H1 (cell line): ENCODE results near the gene CYP3A7. TPM values are rescaled to one million over a fixed set of nuclear protein-coding genes. Genes with fewer than 3 reads are reported as not detected.

ENCODE experiments used
- CTCF ChIA-PET: fragments of 300-600 bp; sonication (Branson Sonifier 250); formaldehyde crosslinking; loops from one replicate; lab custom pipeline; 2021; ENCODE audit not compliant: partially characterized antibody; lab: Charles Lee
- POLR2A ChIA-PET: fragments of 300-600 bp; sonication (Branson Sonifier 250); formaldehyde crosslinking; loops from one replicate; lab custom pipeline; 2021; ENCODE audit warnings: inconsistent platforms; ENCODE audit not compliant: partially characterized antibody; lab: Charles Lee
- DNase-seq, 2 experiments: peaks; one replicate each; pipeline versions ENCODE4 v3.0.0 to v3.0.0-alpha.2; 2010 to 2022; ENCODE audit warnings: low spot score in 2 of 2, low read depth in 1 of 2, mixed read lengths in 1 of 2
- FAIRE-seq: peaks from 2 replicates; lab custom pipeline; 2011; peaks lifted over from hg19 to GRCh38; lab: Jason Lieb, UNC
- H2AFZ ChIP-seq: 2 replicates; pipeline ENCODE4 v1.8.1; 2012; ENCODE audit warnings: low read length, inconsistent platforms
- H2AK5ac ChIP-seq: 2 replicates; pipeline ENCODE4 v1.6.1; 2013; ENCODE audit warnings: low read depth, low read length
- H2BK120ac ChIP-seq: replicated peaks from 2 replicates; pipeline ENCODE3; 2013; ENCODE audit warnings: low read depth, low read length, inconsistent platforms
- H2BK12ac ChIP-seq: 2 replicates; pipeline ENCODE4 v1.6.1; 2013; ENCODE audit warnings: low read depth, low read length
- H2BK15ac ChIP-seq: 2 replicates; pipeline ENCODE4 v1.6.1; 2013; ENCODE audit warnings: low read length
- H2BK20ac ChIP-seq: 2 replicates; pipeline ENCODE4 v1.6.1; 2013; ENCODE audit warnings: low read length
- H2BK5ac ChIP-seq: 2 replicates; pipeline ENCODE4 v1.6.1; 2013; ENCODE audit warnings: low read depth, low read length
- H3K14ac ChIP-seq: 2 replicates; pipeline ENCODE4 v1.6.1; 2013; ENCODE audit warnings: inconsistent platforms; ENCODE audit not compliant: insufficient read length
- H3K18ac ChIP-seq: 2 replicates; pipeline ENCODE4 v1.6.1; 2013; ENCODE audit warnings: low read length; ENCODE audit errors: extremely low read depth
- H3K23ac ChIP-seq: 2 replicates; pipeline ENCODE4 v1.6.1; 2013; ENCODE audit warnings: inconsistent platforms; ENCODE audit not compliant: insufficient read length
- H3K23me2 ChIP-seq: 2 replicates; pipeline ENCODE4 v1.6.1; 2013; ENCODE audit warnings: low read depth, low read length
- H3K27ac ChIP-seq: 2 replicates; pipeline ENCODE4 v1.6.1; 2011; ENCODE audit warnings: low read depth, low read length, inconsistent platforms
- H3K27me3 ChIP-seq, 4 experiments: replicated peaks in 1 of 4; 1 replicate in 1 of 4; 2 replicates in 3 of 4; pipeline versions ENCODE4 v1.6.1 to v1.8.1; 2011 to 2013; ENCODE audit warnings: low read length in 3 of 4, mild to moderate bottlenecking in 3 of 4, inconsistent platforms in 2 of 4, mixed read lengths in 2 of 4, moderate library complexity in 1 of 4; ENCODE audit not compliant: control insufficient read depth in 3 of 4, insufficient read depth in 3 of 4; ENCODE audit errors: extremely low read depth in 1 of 4
- H3K36me3 ChIP-seq, 4 experiments: 2 replicates each; pipeline versions ENCODE4 v1.6.1 to v1.8.1; 2011 to 2013; ENCODE audit warnings: mild to moderate bottlenecking in 4 of 4, low read length in 3 of 4, moderate library complexity in 2 of 4, control low read depth in 1 of 4, inconsistent platforms in 1 of 4; ENCODE audit not compliant: insufficient read depth in 4 of 4, control insufficient read depth in 2 of 4
- H3K4ac ChIP-seq: replicated peaks from 2 replicates; pipeline ENCODE3; 2013; ENCODE audit warnings: low read length, low read depth, mixed read lengths, inconsistent platforms; ENCODE audit not compliant: insufficient read length
- H3K4me1 ChIP-seq, 4 experiments: replicated peaks in 1 of 4; 1 replicate in 1 of 4; 2 replicates in 3 of 4; pipeline versions ENCODE4 v1.6.1 to v1.8.1; 2011 to 2013; ENCODE audit warnings: low read length in 3 of 4, inconsistent platforms in 2 of 4, mixed read lengths in 1 of 4; ENCODE audit not compliant: insufficient read depth in 4 of 4, control insufficient read depth in 3 of 4
- H3K4me2 ChIP-seq, 2 experiments: 2 replicates each; pipeline versions ENCODE4 v1.6.1 to v1.8.1; 2011 to 2013; ENCODE audit warnings: low read depth in 2 of 2, low read length in 2 of 2, control low read depth in 1 of 2, inconsistent platforms in 1 of 2, mild to moderate bottlenecking in 1 of 2; ENCODE audit not compliant: insufficient read depth in 1 of 2
- H3K4me3 ChIP-seq, 4 experiments: fragments of 200-600, 300-600 bp in 1 of 4; sonication (generic), shearing (Covaris generic), sonication (Bioruptor Twin) in 1 of 4; 2 replicates each; pipeline versions ENCODE4 v1.5.1 to v1.8.1; 2011 to 2016; ENCODE audit warnings: low read length in 4 of 4, low read depth in 3 of 4, control low read depth in 2 of 4, inconsistent platforms in 2 of 4, mild to moderate bottlenecking in 2 of 4, mixed read lengths in 1 of 4, moderate library complexity in 1 of 4; ENCODE audit not compliant: insufficient read depth in 2 of 4; ENCODE audit errors: extremely low read depth in 1 of 4
- H3K56ac ChIP-seq: replicated peaks from 2 replicates; pipeline ENCODE3; 2013; ENCODE audit warnings: low read depth, mild to moderate bottlenecking, mixed read lengths, low read length, inconsistent platforms; ENCODE audit not compliant: insufficient read length
- H3K79me1 ChIP-seq: 2 replicates; pipeline ENCODE4 v1.6.1; 2013; ENCODE audit warnings: low read depth, low read length, control low read depth
- H3K79me2 ChIP-seq, 2 experiments: 2 replicates each; pipeline versions ENCODE4 v1.6.1 to v1.8.1; 2012 to 2013; ENCODE audit warnings: low read length in 2 of 2, mild to moderate bottlenecking in 2 of 2, inconsistent platforms in 1 of 2; ENCODE audit not compliant: insufficient read depth in 2 of 2, control insufficient read depth in 1 of 2
- H3K9ac ChIP-seq, 4 experiments: replicated peaks in 1 of 4; 1 replicate in 1 of 4; 2 replicates in 3 of 4; pipeline versions ENCODE4 v1.6.1 to v1.8.1; 2011 to 2013; ENCODE audit warnings: low read depth in 3 of 4, low read length in 3 of 4, control low read depth in 2 of 4, mild to moderate bottlenecking in 2 of 4, moderate library complexity in 2 of 4, inconsistent platforms in 1 of 4; ENCODE audit errors: extremely low read depth in 1 of 4
- H3K9me3 ChIP-seq, 2 experiments: 2 replicates each; pipeline versions ENCODE4 v1.6.1 to v1.8.1; 2012 to 2013; ENCODE audit warnings: mild to moderate bottlenecking in 2 of 2, moderate library complexity in 2 of 2, control low read depth in 1 of 2, inconsistent platforms in 1 of 2, low read depth in 1 of 2, low read length in 1 of 2, mixed read lengths in 1 of 2; ENCODE audit not compliant: insufficient read depth in 2 of 2
- H4K20me1 ChIP-seq, 2 experiments: replicated peaks in 1 of 2; 2 replicates each; pipeline versions ENCODE3 to v1.8.1; 2011 to 2013; ENCODE audit warnings: inconsistent platforms in 2 of 2, low read length in 2 of 2, mild to moderate bottlenecking in 1 of 2; ENCODE audit not compliant: insufficient read depth in 2 of 2, control insufficient read depth in 1 of 2
- H4K5ac ChIP-seq: 2 replicates; pipeline ENCODE4 v1.6.1; 2013; ENCODE audit warnings: low read length, low read depth, mixed read lengths, inconsistent platforms; ENCODE audit not compliant: insufficient read length
- H4K8ac ChIP-seq: 2 replicates; pipeline ENCODE4 v1.8.0; 2013; ENCODE audit warnings: mild to moderate bottlenecking, moderate library complexity, low read length, inconsistent platforms; ENCODE audit not compliant: insufficient read depth; ENCODE audit errors: extremely low read depth
- H4K91ac ChIP-seq: replicated peaks from 2 replicates; pipeline ENCODE3; 2013; ENCODE audit warnings: low read length, mixed read lengths, inconsistent platforms; ENCODE audit not compliant: insufficient read length
- ATF3 ChIP-seq: IDR thresholded peaks from 2 replicates; pipeline ENCODE4 v1.6.1; 2011; ENCODE audit warnings: low read depth, mild to moderate bottlenecking, low read length; ENCODE audit not compliant: insufficient read depth
- CHD1 ChIP-seq: IDR thresholded peaks from 2 replicates; pipeline ENCODE4 v1.6.1; 2012; ENCODE audit warnings: low read depth, low read length, improper control_type of control experiment
- E2F6 ChIP-seq: IDR thresholded peaks from 2 replicates; pipeline ENCODE4 v1.6.1; 2012; ENCODE audit warnings: inconsistent platforms
- KDM4A ChIP-seq: IDR thresholded peaks from one replicate; pipeline ENCODE4 v1.7.1; 2012; ENCODE audit warnings: low read depth, mild to moderate bottlenecking, moderate library complexity, low read length, inconsistent platforms; ENCODE audit not compliant: severe bottlenecking
- MAFK ChIP-seq: IDR thresholded peaks from 2 replicates; pipeline ENCODE4 v1.6.1; 2012; ENCODE audit warnings: low read depth, mild to moderate bottlenecking, improper control_type of control experiment, low read length
- MAX ChIP-seq: IDR thresholded peaks from 2 replicates; pipeline ENCODE4 v1.6.1; 2012; ENCODE audit warnings: inconsistent platforms
- NRF1 ChIP-seq: IDR thresholded peaks from 2 replicates; pipeline ENCODE4 v1.6.1; 2011; ENCODE audit warnings: mild to moderate bottlenecking, low read depth, low read length, improper control_type of control experiment
- RFX5 ChIP-seq: IDR thresholded peaks from 2 replicates; pipeline ENCODE4 v1.6.1; 2011; ENCODE audit warnings: low read depth, low read length, improper control_type of control experiment, borderline replicate concordance
- SIX5 ChIP-seq: IDR thresholded peaks from 2 replicates; pipeline ENCODE4 v1.6.1; 2011; ENCODE audit warnings: mild to moderate bottlenecking, low read depth, low read length
- SP4 ChIP-seq: IDR thresholded peaks from 2 replicates; pipeline ENCODE4 v1.6.1; 2012; ENCODE audit warnings: low read length, inconsistent platforms
- SRF ChIP-seq: IDR thresholded peaks from 2 replicates; pipeline ENCODE4 v1.6.1; 2011; ENCODE audit warnings: mild to moderate bottlenecking, low read depth, low read length, moderate library complexity
- WGBS, 2 experiments: shearing (Covaris generic) in 1 of 2; methylation state at CpG; one replicate each; pipeline versions ENCODE4 v1.1.6 to v1.1.7; 2013 to 2015; ENCODE audit warnings: low lambda C conversion rate in 2 of 2, mixed read lengths in 2 of 2, inconsistent platforms in 1 of 2, low coverage in 1 of 2, missing lambda C conversion rate in 1 of 2; ENCODE audit not compliant: insufficient replicate concordance in 2 of 2, insufficient coverage in 1 of 2, insufficient read length in 1 of 2; ENCODE audit errors: extremely low coverage in 1 of 2, missing lambda C conversion rate in 1 of 2; 5-methylcytosine and 5-hydroxymethylcytosine counted together
- polyA plus RNA-seq, 7 experiments: library from polyadenylated mRNA; depleted of rRNA in 3 of 7; stranded (reverse) in 5 of 7; unstranded in 2 of 7; fragments of >200 nt in 5 of 7; fragments of 200-250 nt in 2 of 7; gene quantifications; 1 replicate in 5 of 7; 2 replicates in 1 of 7; 4 replicates in 1 of 7; pipeline versions ENCODE4 v1.2.1 to v1.2.3, GENCODE V29; 2011 to 2013; ENCODE audit warnings: missing spikeins in 2 of 7, mixed read lengths in 2 of 7
- total RNA-seq: library from RNA; stranded (reverse); fragmentation: NEBNext Ultra II Directional; extraction: Animal tissue kit (Norgen Biotek cat#: 25700); gene quantifications from 2 replicates; pipeline ENCODE4 v1.2.1, GENCODE V29; 2021

CYP3A7 gene
- total and polyA plus RNA-seq, 2 of the 8 experiments (the other 6 are each of a cell fraction or from before 2014, with no cell fraction given), result not detected

- peaks cover under 1 to 9% of the 10 kb centered on the region in 2 experiments; a peak in 1 of 4 replicates for H3K9me3 ChIP-seq
- H4K8ac ChIP-seq, result no peak overlapping the region
- ChIA-PET CTCF (no interaction called here), POLR2A (interaction anchor here (0.8 kb wide), 1 partner anchor 19 kb away, joined by 3 read pairs; no protein-coding TSS in a partner anchor)
- H3K79me2 ChIP-seq, result no peaks in the 10 kb centered on the region
- no peak overlapping the region for H3K23ac ChIP-seq
- no peak overlapping the region for H3K14ac ChIP-seq
- peaks cover 0 to 2% (median 0%) of the 10 kb centered on the region in 4 experiments; a peak in 2 of 8 replicates for H3K36me3 ChIP-seq
- H4K20me1 ChIP-seq, result peaks cover 0 to 1% of the 10 kb centered on the region in 2 experiments
- no peak overlapping the region for H2AFZ ChIP-seq
- TF ChIP-seq RFX5 (no peak), SP4 (no peak), MAX (no peak), CHD1 (no peak), KDM4A (no peak), ATF3 (no peak), NRF1 (no peak), SRF (no peak), MAFK (no peak), SIX5 (no peak), E2F6 (no peak)
- H3K56ac ChIP-seq, result no peak overlapping the region
- no peaks in the 10 kb centered on the region; the same call in 1 of the 2 replicates for H3K23me2 ChIP-seq
- no peaks in the 10 kb centered on the region; the same call in 1 of the 2 replicates for H3K79me1 ChIP-seq
- DNase-seq (no peak), FAIRE-seq (no peak)
- no peak overlapping the region for H3K4me3 ChIP-seq
- H3K18ac ChIP-seq, result no peak overlapping the region
- no peaks in the 10 kb centered on the region for H3K27me3 ChIP-seq
- no peak overlapping the region for H2BK12ac ChIP-seq
- no peak overlapping the region for H3K4ac ChIP-seq
- H2BK20ac ChIP-seq, result no peak overlapping the region
- WGBS, 2 experiments, result 86% methylated on average over 3 of the region's 3 CpGs; no CpG with 5 or more reads in 1 of the 2 experiments
- H4K5ac ChIP-seq, result no peak overlapping the region
- no peak overlapping the region for H3K9ac ChIP-seq
- H2BK120ac ChIP-seq, result no peak overlapping the region
- H3K4me1 ChIP-seq, result no peaks in the 10 kb centered on the region
- H2BK15ac ChIP-seq, result no peak overlapping the region
- no peak overlapping the region for H2AK5ac ChIP-seq
- H3K4me2 ChIP-seq, result no peak overlapping the region
- no peak overlapping the region for H2BK5ac ChIP-seq
- H3K27ac ChIP-seq, result no peak overlapping the region
- H4K91ac ChIP-seq, result no peak overlapping the region
Observed at GRCh38 chr7:99665312-99666012, 69.5 kb downstream of the CYP3A7 start.
